Keratinocyte (primary cell): Measurements from ENCODE around the gene TRIM67.

Source experiments
- CTCF ChIP-seq, 3 experiments: IDR thresholded peaks in 1 of 3; conservative IDR thresholded peaks in 1 of 3; optimal IDR thresholded peaks in 1 of 3; 2 replicates in 2 of 3; 3 replicates in 1 of 3; pipeline versions ENCODE3 to v1.5.1; 2011; ENCODE audit warnings: low read length in 3 of 3, mild to moderate bottlenecking in 3 of 3, moderate library complexity in 2 of 3, control low read depth in 1 of 3, inconsistent platforms in 1 of 3; ENCODE audit not compliant: insufficient read depth in 2 of 3; ENCODE audit errors: extremely low read depth in 1 of 3
- EZH2 ChIP-seq: IDR thresholded peaks from one replicate; pipeline ENCODE4 v1.6.1; 2012; ENCODE audit warnings: inconsistent platforms, mild to moderate bottlenecking, low read length, moderate library complexity

GRCh38 chr1:231139659-231140654, 21.9 kb upstream of the TRIM67 start:
- no peak for TF ChIP-seq CTCF (optimal IDR thresholded peaks at IDR 0.05 in 1 of 3, IDR thresholded peaks at IDR 0.05 in 1 of 3, conservative IDR thresholded peaks at IDR 0.05 in 1 of 3; ENCODE audit: extremely low read depth in 1 of 3, insufficient read depth in 2 of 3, low read length in 3 of 3)
- TF ChIP-seq EZH2, result no peak
